ENCODE measurements around the gene BHLHE41.

Gene BHLHE41

DNA sequence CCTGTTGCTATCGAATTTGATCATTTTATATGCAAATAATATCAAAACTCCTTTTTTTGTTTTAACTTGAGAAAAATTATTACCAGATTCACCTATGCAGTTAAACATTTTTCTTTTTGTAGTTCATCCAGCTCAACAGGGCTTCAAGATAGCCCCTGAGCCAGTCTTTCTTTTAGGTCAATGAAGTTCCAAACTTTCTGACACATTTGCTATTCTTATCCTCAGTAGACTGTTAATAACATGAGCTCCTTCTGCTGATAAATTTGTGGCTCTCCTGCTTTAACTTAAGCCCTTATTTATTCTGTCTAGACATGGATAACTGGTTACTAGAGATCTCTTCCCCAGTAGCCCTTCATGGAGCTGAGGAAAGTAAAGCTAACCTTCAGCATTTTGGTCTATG, 37.3 kb upstream of the BHLHE41 start:
- TF ChIP-seq, protein P1, sequence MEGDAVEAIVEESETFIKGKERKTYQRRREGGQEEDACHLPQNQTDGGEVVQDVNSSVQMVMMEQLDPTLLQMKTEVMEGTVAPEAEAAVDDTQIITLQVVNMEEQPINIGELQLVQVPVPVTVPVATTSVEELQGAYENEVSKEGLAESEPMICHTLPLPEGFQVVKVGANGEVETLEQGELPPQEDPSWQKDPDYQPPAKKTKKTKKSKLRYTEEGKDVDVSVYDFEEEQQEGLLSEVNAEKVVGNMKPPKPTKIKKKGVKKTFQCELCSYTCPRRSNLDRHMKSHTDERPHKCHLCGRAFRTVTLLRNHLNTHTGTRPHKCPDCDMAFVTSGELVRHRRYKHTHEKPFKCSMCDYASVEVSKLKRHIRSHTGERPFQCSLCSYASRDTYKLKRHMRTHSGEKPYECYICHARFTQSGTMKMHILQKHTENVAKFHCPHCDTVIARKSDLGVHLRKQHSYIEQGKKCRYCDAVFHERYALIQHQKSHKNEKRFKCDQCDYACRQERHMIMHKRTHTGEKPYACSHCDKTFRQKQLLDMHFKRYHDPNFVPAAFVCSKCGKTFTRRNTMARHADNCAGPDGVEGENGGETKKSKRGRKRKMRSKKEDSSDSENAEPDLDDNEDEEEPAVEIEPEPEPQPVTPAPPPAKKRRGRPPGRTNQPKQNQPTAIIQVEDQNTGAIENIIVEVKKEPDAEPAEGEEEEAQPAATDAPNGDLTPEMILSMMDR (IDR thresholded peaks at IDR 0.05): no peak
- no peak for DNase-seq (ENCODE audit: low spot score)

GRCh38 chr12:26158078-26158764, 33.4 kb upstream of the BHLHE41 start:
- TF ChIP-seq, protein P1 (IDR thresholded peaks at IDR 0.05): no peak
- Histone ChIP-seq H3K4me3 (no peak overlapping the region), H3K27ac (no peak overlapping the region)
- no peak for DNase-seq (ENCODE audit: low spot score)

More for the DNA sequence above, 37.3 kb upstream of the BHLHE41 start:
- Histone ChIP-seq H3K27ac (no peak overlapping the region), H3K4me3 (no peak overlapping the region)

- Histone ChIP-seq H3K27ac (no peak overlapping the region), H3K4me3 (no peak overlapping the region)
- no peak for DNase-seq (ENCODE audit: low spot score)
- TF ChIP-seq, protein P1 (IDR thresholded peaks at IDR 0.05): no peak
Measured at GRCh38 chr12:26157001-26157400, 32.2 kb upstream of the BHLHE41 start.

GRCh38 chr12:26156201-26156871, 31.5 kb upstream of the BHLHE41 start:
- no peak for DNase-seq (ENCODE audit: low spot score)
- Histone ChIP-seq H3K27ac (no peak overlapping the region), H3K4me3 (no peak overlapping the region)
- TF ChIP-seq, protein P1 (IDR thresholded peaks at IDR 0.05): no peak

DNA sequence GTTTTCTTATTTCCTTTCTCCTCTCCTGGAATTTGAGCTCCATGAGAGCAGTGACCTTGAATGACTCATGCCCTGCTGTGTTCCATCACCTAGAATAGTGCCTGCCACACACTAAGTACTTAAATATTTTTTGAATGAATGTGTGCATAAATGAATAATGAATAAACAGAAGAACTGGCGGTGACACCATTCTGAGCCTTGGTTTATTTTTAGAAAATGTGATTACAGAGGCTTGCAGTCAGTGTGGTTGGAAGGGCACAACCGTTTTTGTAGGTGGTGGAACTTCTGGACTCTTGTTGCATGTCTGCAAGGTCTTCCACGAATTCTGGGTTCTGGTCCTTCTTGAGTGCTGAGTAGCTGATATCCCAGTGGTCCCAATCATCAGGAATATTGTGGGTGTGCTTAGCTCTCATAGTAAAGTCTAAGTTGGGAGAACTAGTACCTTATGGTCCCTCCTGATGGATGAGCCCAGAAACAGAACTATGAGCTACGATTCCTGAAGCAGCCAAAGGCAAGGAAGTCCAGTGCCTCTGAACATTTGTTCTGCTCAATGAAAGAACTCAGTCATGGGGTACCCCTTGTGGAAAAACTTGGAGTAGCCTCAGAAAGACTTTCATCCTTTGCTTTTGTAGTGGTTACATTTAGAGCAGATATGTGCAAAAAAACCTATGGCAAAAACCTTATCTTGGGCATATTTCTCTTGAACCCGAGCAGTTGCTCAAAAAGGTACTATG, 28.8 kb upstream of the BHLHE41 start:
- peak overlapping the region; percentile 42 to 57 for H3K27ac ChIP-seq
- TF ChIP-seq, protein P1 (IDR thresholded peaks at IDR 0.05): no peak
- DNase-seq (ENCODE audit: low spot score): no peak
- H3K4me3 ChIP-seq: no peak overlapping the region

DNA sequence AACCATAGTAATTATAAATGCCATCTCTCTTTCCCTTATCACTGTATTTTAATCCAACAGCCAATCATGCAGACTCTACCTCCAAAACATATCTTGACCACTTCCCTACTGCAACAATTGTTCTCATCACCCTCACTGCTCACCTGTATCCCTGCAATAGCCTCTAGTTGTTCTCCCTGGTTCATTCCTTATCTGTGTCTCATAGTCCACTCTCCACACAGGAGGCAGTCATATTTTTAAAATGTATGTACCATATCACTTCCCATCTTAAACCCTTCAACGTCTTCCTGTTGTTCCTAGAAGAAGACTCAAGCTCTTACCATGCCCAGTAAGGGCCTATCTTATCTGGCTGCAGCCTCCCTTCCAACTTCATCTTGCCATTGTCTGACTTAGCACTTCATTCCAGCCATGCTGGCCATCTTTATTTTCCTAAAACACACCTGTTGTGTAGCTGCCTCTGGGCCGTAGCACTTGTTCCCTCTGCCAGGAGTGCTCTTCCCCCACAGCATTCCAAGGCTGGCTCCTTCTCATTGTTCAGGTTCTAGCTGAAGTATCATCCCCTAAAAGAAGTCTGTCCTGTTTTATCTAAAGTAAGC, 27.8 kb upstream of the BHLHE41 start:
- H3K4me3 ChIP-seq: no peak overlapping the region
- TF ChIP-seq, protein P1 (IDR thresholded peaks at IDR 0.05): no peak
- peak overlapping the region in 1 of 2 donors; percentile 35 for H3K27ac ChIP-seq
- DNase-seq (ENCODE audit: low spot score): no peak
